HepG2 (cell line): ENCODE results near the gene DMBT1. TPM values are rescaled to one million over a fixed set of nuclear protein-coding genes. Genes with fewer than 3 reads are reported as not detected.

ENCODE experiments used
- ATAC-seq: fragments of 200-7000 bp; cut with Tn5 transposase; 3 replicates; pipeline ENCODE4 v1.9.1; 2020; ENCODE audit warnings: mild to moderate bottlenecking, moderate library complexity
- BruUV-seq: library from RNA; stranded (reverse); fragments of 400-500 nt; replicated peaks from 2 replicates; lab custom pipeline; 2021; lab: Mats Ljungman, UMichigan
- CTCF ChIA-PET: fragments of 300-600 bp; formaldehyde crosslinking; extraction: SDS; loops from one replicate; lab custom pipeline; 2021; ENCODE audit warnings: low total read pairs, inconsistent platforms, low intra/inter-chr PET ratio; lab: Yijun Ruan, JAX
- POLR2A ChIA-PET: fragments of 350-600 bp; sonication (Branson Sonifier 250); formaldehyde crosslinking; loops from one replicate; lab custom pipeline; 2020; ENCODE audit warnings: antibody characterized with exemption, inconsistent platforms; lab: Yijun Ruan, JAX
- DNase-seq: peaks from one replicate; pipeline ENCODE4 v3.0.0-alpha.2; 2015; ENCODE audit warnings: low spot score
- FAIRE-seq: peaks from 3 replicates; lab custom pipeline; 2011; peaks lifted over from hg19 to GRCh38; lab: Jason Lieb, UNC
- H2AFZ ChIP-seq: one replicate; pipeline ENCODE4 v1.6.1; 2011; ENCODE audit warnings: low read length, inconsistent platforms
- H3K27ac ChIP-seq: fragments of 300-600 bp; 3 replicates; pipeline ENCODE4 v1.8.0; 2011; ENCODE audit warnings: mixed run types, mild to moderate bottlenecking, mixed read lengths, low read length, inconsistent platforms; ENCODE audit not compliant: insufficient read depth; ENCODE audit errors: extremely low read length
- H3K27me3 ChIP-seq, 2 experiments: fragments of 200-600 bp in 1 of 2; 2 replicates in 1 of 2; 3 replicates in 1 of 2; pipeline versions ENCODE4 v1.6.0 to v1.8.0; 2011; ENCODE audit warnings: low read length in 2 of 2, mild to moderate bottlenecking in 2 of 2, moderate library complexity in 2 of 2, inconsistent platforms in 1 of 2; ENCODE audit not compliant: insufficient read depth in 2 of 2, control insufficient read depth in 1 of 2
- H3K36me3 ChIP-seq, 2 experiments: fragments of 200-600 bp in 1 of 2; replicated peaks in 1 of 2; 2 replicates in 1 of 2; 3 replicates in 1 of 2; pipeline versions ENCODE4 v1.5.1 to v1.8.0; 2011; ENCODE audit warnings: low read length in 2 of 2, inconsistent platforms in 1 of 2; ENCODE audit not compliant: insufficient read depth in 2 of 2, control insufficient read depth in 1 of 2
- H3K4me1 ChIP-seq: 2 replicates; pipeline ENCODE4 v1.5.1; 2012; ENCODE audit warnings: low read length, inconsistent platforms; ENCODE audit not compliant: insufficient read depth
- H3K4me2 ChIP-seq: 2 replicates; pipeline ENCODE4 v1.6.0; 2011; ENCODE audit warnings: low read depth, low read length, inconsistent platforms
- H3K4me3 ChIP-seq, 3 experiments: fragments of 200-600 bp in 1 of 3; sonication (generic), shearing (Covaris generic) in 1 of 3; replicated peaks in 1 of 3; 2 replicates each; pipeline ENCODE4 v1.5.1; 2011 to 2016; ENCODE audit warnings: low read length in 3 of 3, inconsistent platforms in 2 of 3, low read depth in 2 of 3, mild to moderate bottlenecking in 2 of 3, control low read depth in 1 of 3, mixed read lengths in 1 of 3; ENCODE audit not compliant: insufficient read depth in 1 of 3
- H3K79me2 ChIP-seq: one replicate; pipeline ENCODE4 v1.6.1; 2011; ENCODE audit warnings: low read length, inconsistent platforms; ENCODE audit not compliant: insufficient read depth
- H3K9ac ChIP-seq: 2 replicates; pipeline ENCODE4 v1.6.0; 2011; ENCODE audit warnings: mild to moderate bottlenecking, low read depth, low read length, inconsistent platforms; ENCODE audit not compliant: insufficient read depth
- H3K9me3 ChIP-seq: 2 replicates; pipeline ENCODE4 v1.5.1; 2012; ENCODE audit warnings: mild to moderate bottlenecking, low read length
- H4K20me1 ChIP-seq: 2 replicates; pipeline ENCODE4 v1.6.0; 2011; ENCODE audit warnings: inconsistent platforms, mild to moderate bottlenecking, low read length, moderate library complexity; ENCODE audit not compliant: insufficient read depth
- CENPX ChIP-seq: sonication (generic); formaldehyde crosslinking; IDR thresholded peaks from 2 replicates; pipeline ENCODE4 v1.9.0; 2021; ENCODE audit warnings: mild to moderate bottlenecking, missing genetic modification reagents, moderate library complexity
- ISL2 ChIP-seq: sonication (generic); formaldehyde crosslinking; IDR thresholded peaks from 2 replicates; pipeline ENCODE4 v1.5.0; 2020; ENCODE audit warnings: missing genetic modification reagents
- MNT ChIP-seq: fragments of 450-650 bp; IDR thresholded peaks from 2 replicates; pipeline ENCODE4 v1.6.1; 2016
- NRL ChIP-seq: sonication (generic); formaldehyde crosslinking; IDR thresholded peaks from 2 replicates; pipeline ENCODE4 v1.5.0; 2020; ENCODE audit warnings: missing genetic modification reagents, mild to moderate bottlenecking, moderate library complexity, borderline replicate concordance
- SAP130 ChIP-seq: IDR thresholded peaks from 2 replicates; pipeline ENCODE4 v1.6.1; 2016; ENCODE audit warnings: low read depth
- YEATS4 ChIP-seq: sonication (generic); formaldehyde crosslinking; IDR thresholded peaks from 2 replicates; pipeline ENCODE4 v1.4.0; 2020; ENCODE audit warnings: missing genetic modification reagents, borderline replicate concordance
- ZFP1 ChIP-seq: IDR thresholded peaks from 2 replicates; pipeline ENCODE4 v1.6.1; 2016
- ZNF468 ChIP-seq: sonication (generic); formaldehyde crosslinking; IDR thresholded peaks from 2 replicates; pipeline ENCODE4 v1.8.0; 2022; ENCODE audit warnings: mild to moderate bottlenecking, moderate library complexity, missing genetic modification reagents
- WGBS: methylation state at CpG from one replicate; pipeline ENCODE4 v1.1.6; 2017; ENCODE audit warnings: low lambda C conversion rate; 5-methylcytosine and 5-hydroxymethylcytosine counted together
- in situ Hi-C: cut with HindIII; loops from 2 replicates; pipeline ENCODE4 v1.10.0; 2017; ENCODE audit warnings: low pct_unique_long_range_greater_than_20kb; ENCODE audit not compliant: extremely low pct_ligation_motif_present
- intact Hi-C: fragments of 100-400 bp; cut with micrococcal nuclease; formaldehyde crosslinking; loops from one replicate; pipeline ENCODE4 v1.10.0; 2022; ENCODE audit not compliant: unreplicated experiment
- polyA plus RNA-seq, 8 experiments: library from polyadenylated mRNA; depleted of rRNA in 3 of 8; stranded (reverse) in 7 of 8; unstranded in 1 of 8; fragments of >200 nt; fragmentation: Illumina TruSeq in 4 of 8; extraction: Trizol in 4 of 8; gene quantifications; 2 replicates each; pipeline versions ENCODE4 v1.2.1 to v1.2.3, GENCODE V29; 2011 to 2016; ENCODE audit warnings: low read depth in 4 of 8, missing spikeins in 1 of 8, mixed read lengths in 1 of 8; ENCODE audit not compliant: insufficient read depth in 1 of 8
- total RNA-seq, 5 experiments: library from RNA; depleted of rRNA; stranded (reverse); fragments of >200 nt; fragmentation: Illumina TruSeq; extraction: Trizol; gene quantifications; 2 replicates each; pipeline ENCODE4 v1.2.3, GENCODE V29; 2016; ENCODE audit warnings: low read depth in 1 of 5
- TF ChIP-seq, protein P1 (sequence below): sonication (generic); formaldehyde crosslinking; IDR thresholded peaks from 2 replicates; pipeline ENCODE4 v1.4.0; 2020; ENCODE audit warnings: missing genetic modification reagents

DMBT1 gene
- total and polyA plus RNA-seq, 2 of the 13 experiments (the other 11 are each of a cell fraction or from before 2014, with no cell fraction given), result not detected

DNA sequence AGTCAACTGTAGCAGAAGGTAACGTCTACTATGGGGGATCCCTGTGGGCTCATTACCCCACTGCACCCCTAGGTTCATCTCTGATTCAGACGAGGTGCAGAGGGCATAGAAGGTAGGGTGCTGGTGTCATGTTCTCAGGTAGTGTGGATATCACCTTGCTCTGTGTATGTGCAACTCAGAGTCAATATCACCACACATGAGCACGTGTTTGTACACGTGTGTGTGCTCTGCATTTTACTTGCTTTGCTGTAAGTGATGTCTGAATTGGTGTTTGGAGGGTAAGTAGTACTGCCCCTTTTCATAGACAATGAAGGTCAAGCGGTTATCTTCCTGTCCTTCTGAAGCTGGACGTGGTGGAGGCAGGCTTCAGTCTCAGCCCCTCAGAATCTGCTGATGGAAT, 10.4 kb downstream of the DMBT1 start:
- CTCF ChIA-PET, result no interaction called here
- 5% methylated on average over 5 of the region's 6 CpGs for WGBS
- in situ Hi-C loops, result no loop called here

DNA sequence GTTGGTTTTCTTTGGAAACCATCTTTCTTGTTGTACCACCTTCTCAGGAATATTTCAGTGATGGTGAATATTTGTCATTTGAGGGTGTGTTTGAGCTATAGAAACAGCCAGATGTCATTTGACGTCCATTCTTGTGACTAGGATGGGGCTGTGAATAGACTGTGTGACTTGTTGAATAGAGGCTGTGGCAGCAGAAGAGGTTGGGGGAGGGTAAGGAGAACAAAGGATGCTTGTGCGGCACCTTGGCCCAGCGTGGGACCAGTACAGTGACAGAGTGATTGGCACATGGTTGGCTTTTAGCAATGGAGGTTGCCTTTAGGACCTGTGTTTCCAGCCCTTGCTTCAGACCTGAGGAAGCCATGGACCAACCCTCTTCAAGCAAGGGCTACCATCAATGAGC, 11.3 kb downstream of the DMBT1 start:
- FAIRE-seq, result no peak
- H3K79me2 ChIP-seq, result no peaks in the 10 kb centered on the region

More for the DNA sequence above, 10.4 kb downstream of the DMBT1 start:
- Histone ChIP-seq H3K9me3 (peaks cover 10% of the 10 kb centered on the region; the same call in 1 of the 2 replicates), H3K36me3 (no peaks in the 10 kb centered on the region), H3K4me2 (no peak overlapping the region), H2AFZ (no peak overlapping the region), H3K27ac (no peak overlapping the region), H3K4me1 (no peaks in the 10 kb centered on the region), H3K4me3 (no peak overlapping the region), H3K9ac (no peak overlapping the region), H3K79me2 (no peaks in the 10 kb centered on the region), H4K20me1 (no peaks in the 10 kb centered on the region), H3K27me3 (peaks cover 0 to 4% of the 10 kb centered on the region in 2 experiments; a peak in 1 of 5 replicates)
- POLR2A ChIA-PET, result no interaction called here
- BruUV-seq, result no TSS peak
- no peak for FAIRE-seq
- intact Hi-C loops, result no loop called here
- DNase-seq, result no peak
- TF ChIP-seq ZNF468 (CRISPR knock-in tag), result no peak
- TF ChIP-seq MNT, result peak; percentile 97
- no peak for ATAC-seq

More for the DNA sequence above, 11.3 kb downstream of the DMBT1 start:
- intact Hi-C loops (no loop called here), in situ Hi-C loops (no loop called here)
- Histone ChIP-seq H3K4me1 (no peaks in the 10 kb centered on the region), H3K27me3 (peaks cover 0 to 8% of the 10 kb centered on the region in 2 experiments; a peak in 3 of 5 replicates), H3K9me3 (peaks cover 10% of the 10 kb centered on the region; the same call in 1 of the 2 replicates), H3K36me3 (no peaks in the 10 kb centered on the region), H3K4me2 (no peak overlapping the region), H3K4me3 (no peak overlapping the region), H2AFZ (no peak overlapping the region), H3K27ac (no peak overlapping the region), H4K20me1 (no peaks in the 10 kb centered on the region), H3K9ac (no peak overlapping the region)
- DNase-seq (no peak), ATAC-seq (no peak)
- CTCF ChIA-PET, result no interaction called here
- no peak for TF ChIP-seq SAP130 (CRISPR knock-in tag)
- TF ChIP-seq CENPX (CRISPR knock-in tag), result no peak
- TF ChIP-seq, protein P1, sequence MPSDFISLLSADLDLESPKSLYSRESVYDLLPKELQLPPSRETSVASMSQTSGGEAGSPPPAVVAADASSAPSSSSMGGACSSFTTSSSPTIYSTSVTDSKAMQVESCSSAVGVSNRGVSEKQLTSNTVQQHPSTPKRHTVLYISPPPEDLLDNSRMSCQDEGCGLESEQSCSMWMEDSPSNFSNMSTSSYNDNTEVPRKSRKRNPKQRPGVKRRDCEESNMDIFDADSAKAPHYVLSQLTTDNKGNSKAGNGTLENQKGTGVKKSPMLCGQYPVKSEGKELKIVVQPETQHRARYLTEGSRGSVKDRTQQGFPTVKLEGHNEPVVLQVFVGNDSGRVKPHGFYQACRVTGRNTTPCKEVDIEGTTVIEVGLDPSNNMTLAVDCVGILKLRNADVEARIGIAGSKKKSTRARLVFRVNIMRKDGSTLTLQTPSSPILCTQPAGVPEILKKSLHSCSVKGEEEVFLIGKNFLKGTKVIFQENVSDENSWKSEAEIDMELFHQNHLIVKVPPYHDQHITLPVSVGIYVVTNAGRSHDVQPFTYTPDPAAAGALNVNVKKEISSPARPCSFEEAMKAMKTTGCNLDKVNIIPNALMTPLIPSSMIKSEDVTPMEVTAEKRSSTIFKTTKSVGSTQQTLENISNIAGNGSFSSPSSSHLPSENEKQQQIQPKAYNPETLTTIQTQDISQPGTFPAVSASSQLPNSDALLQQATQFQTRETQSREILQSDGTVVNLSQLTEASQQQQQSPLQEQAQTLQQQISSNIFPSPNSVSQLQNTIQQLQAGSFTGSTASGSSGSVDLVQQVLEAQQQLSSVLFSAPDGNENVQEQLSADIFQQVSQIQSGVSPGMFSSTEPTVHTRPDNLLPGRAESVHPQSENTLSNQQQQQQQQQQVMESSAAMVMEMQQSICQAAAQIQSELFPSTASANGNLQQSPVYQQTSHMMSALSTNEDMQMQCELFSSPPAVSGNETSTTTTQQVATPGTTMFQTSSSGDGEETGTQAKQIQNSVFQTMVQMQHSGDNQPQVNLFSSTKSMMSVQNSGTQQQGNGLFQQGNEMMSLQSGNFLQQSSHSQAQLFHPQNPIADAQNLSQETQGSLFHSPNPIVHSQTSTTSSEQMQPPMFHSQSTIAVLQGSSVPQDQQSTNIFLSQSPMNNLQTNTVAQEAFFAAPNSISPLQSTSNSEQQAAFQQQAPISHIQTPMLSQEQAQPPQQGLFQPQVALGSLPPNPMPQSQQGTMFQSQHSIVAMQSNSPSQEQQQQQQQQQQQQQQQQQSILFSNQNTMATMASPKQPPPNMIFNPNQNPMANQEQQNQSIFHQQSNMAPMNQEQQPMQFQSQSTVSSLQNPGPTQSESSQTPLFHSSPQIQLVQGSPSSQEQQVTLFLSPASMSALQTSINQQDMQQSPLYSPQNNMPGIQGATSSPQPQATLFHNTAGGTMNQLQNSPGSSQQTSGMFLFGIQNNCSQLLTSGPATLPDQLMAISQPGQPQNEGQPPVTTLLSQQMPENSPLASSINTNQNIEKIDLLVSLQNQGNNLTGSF (CRISPR knock-in tag), result no peak
- TF ChIP-seq ZFP1, result no peak
- TF ChIP-seq YEATS4 (CRISPR knock-in tag), result no peak
- TF ChIP-seq ISL2 (CRISPR knock-in tag), result no peak
- no peak for TF ChIP-seq NRL (CRISPR knock-in tag)
- BruUV-seq, result no TSS peak
- POLR2A ChIA-PET, result no interaction called here
- WGBS, result 10% methylated on average over 3 of the region's 3 CpGs
